HG03565 (cell line): Measurements from ENCODE around the gene SEMA3E.

Experiments
- ATAC-seq: cut with Tn5 transposase; IDR thresholded peaks from one replicate; pipeline ENCODE4 v1.9.1; 2021; ENCODE audit warnings: mild to moderate bottlenecking, moderate library complexity; ENCODE audit not compliant: unreplicated experiment

Gene SEMA3E

GRCh38 chr7:83366629-83367028, 282.3 kb downstream of the SEMA3E start:
- no peak for ATAC-seq

- ATAC-seq: no peak
Observed at GRCh38 chr7:83365746-83366145, 283.2 kb downstream of the SEMA3E start.

- no peak for ATAC-seq
Observed at GRCh38 chr7:83362871-83363550, 285.9 kb downstream of the SEMA3E start.

- no peak for ATAC-seq
Observed at GRCh38 chr7:83359108-83359507, 289.8 kb downstream of the SEMA3E start.

GRCh38 chr7:83355143-83355542, 293.8 kb downstream of the SEMA3E start:
- no peak for ATAC-seq

- no peak for ATAC-seq
Observed at GRCh38 chr7:83347945-83348444, 300.9 kb downstream of the SEMA3E start.

GRCh38 chr7:83339907-83340306, 309.0 kb downstream of the SEMA3E start:
- no peak for ATAC-seq

- ATAC-seq: no peak
Observed at GRCh38 chr7:83338277-83338950, 310.5 kb downstream of the SEMA3E start.

GRCh38 chr7:83337050-83337449, 311.9 kb downstream of the SEMA3E start:
- no peak for ATAC-seq

- no peak for ATAC-seq
Observed at GRCh38 chr7:83326223-83326622, 322.7 kb downstream of the SEMA3E start.

- ATAC-seq: no peak
Observed at GRCh38 chr7:83325083-83325482, 323.9 kb downstream of the SEMA3E start.

GRCh38 chr7:83324596-83324995, 324.3 kb downstream of the SEMA3E start:
- ATAC-seq: no peak

- no peak for ATAC-seq
Observed at GRCh38 chr7:83321011-83321410, 327.9 kb downstream of the SEMA3E start.

GRCh38 chr7:83313931-83314330, 335.0 kb downstream of the SEMA3E start:
- no peak for ATAC-seq
